Liver (tissue), 9 donors: Measurements from ENCODE around the gene MRPL51. TPM values are rescaled to one million over a fixed set of nuclear protein-coding genes. Genes with fewer than 3 reads are reported as not detected.

Source experiments
- DNase-seq: peaks from one replicate; pipeline ENCODE4 v3.0.0-alpha.2; 2017; ENCODE audit warnings: low spot score
- H3K27ac ChIP-seq, 2 donors: one replicate each; pipeline ENCODE4 v1.7.0; 2013; ENCODE audit warnings: inconsistent platforms in 2 of 2, low read length in 2 of 2, control low read depth in 1 of 2, low read depth in 1 of 2, mild to moderate bottlenecking in 1 of 2
- H3K27me3 ChIP-seq, 4 donors: one replicate each; pipeline versions ENCODE4 v1.6.1 to v1.7.0; 2013; ENCODE audit warnings: low read length in 3 of 4, inconsistent platforms in 1 of 4, mild to moderate bottlenecking in 1 of 4, moderate library complexity in 1 of 4; ENCODE audit not compliant: control insufficient read depth in 4 of 4, insufficient read depth in 4 of 4
- H3K36me3 ChIP-seq, 4 donors: one replicate each; pipeline versions ENCODE4 v1.6.1 to v1.7.0; 2013; ENCODE audit warnings: low read length in 3 of 4, mild to moderate bottlenecking in 3 of 4, low read depth in 1 of 4, moderate library complexity in 1 of 4; ENCODE audit not compliant: control insufficient read depth in 4 of 4, insufficient read depth in 3 of 4
- H3K4me1 ChIP-seq, 4 donors: one replicate each; pipeline versions ENCODE4 v1.6.1 to v1.7.0; 2013; ENCODE audit warnings: low read length in 3 of 4, mild to moderate bottlenecking in 3 of 4, moderate library complexity in 1 of 4; ENCODE audit not compliant: control insufficient read depth in 4 of 4, insufficient read depth in 4 of 4
- H3K4me3 ChIP-seq, 3 donors: one replicate each; pipeline versions ENCODE4 v1.6.1 to v1.7.0; 2013; ENCODE audit warnings: low read length in 3 of 3, control low read depth in 1 of 3, low read depth in 1 of 3, mild to moderate bottlenecking in 1 of 3
- H3K9ac ChIP-seq, 2 donors: one replicate each; pipeline ENCODE4 v1.7.0; 2013; ENCODE audit warnings: low read length in 2 of 2, mild to moderate bottlenecking in 2 of 2, moderate library complexity in 2 of 2, control low read depth in 1 of 2, low read depth in 1 of 2
- H3K9me3 ChIP-seq, 4 donors: one replicate each; pipeline versions ENCODE4 v1.6.1 to v1.7.0; 2013; ENCODE audit warnings: low read length in 3 of 4; ENCODE audit not compliant: control insufficient read depth in 4 of 4
- ATF3 ChIP-seq: IDR thresholded peaks from 2 replicates; pipeline ENCODE4 v1.6.1; 2016; ENCODE audit warnings: antibody characterized with exemption
- CTCF ChIP-seq: fragments of 150-350 bp; IDR thresholded peaks from 2 replicates; pipeline ENCODE4 v1.5.1; 2017; ENCODE audit warnings: improper control_type of control experiment, low read depth, low read length; ENCODE audit not compliant: missing input control
- EGR1 ChIP-seq, 2 donors: IDR thresholded peaks; 2 replicates each; pipeline ENCODE4 v1.6.1; 2016 to 2018; ENCODE audit warnings: antibody characterized with exemption in 2 of 2, low read depth in 2 of 2
- FOXA1 ChIP-seq: IDR thresholded peaks from 2 replicates; pipeline ENCODE4 v1.6.1; 2016; ENCODE audit warnings: antibody characterized with exemption
- FOXA2 ChIP-seq: IDR thresholded peaks from 2 replicates; pipeline ENCODE4 v1.6.1; 2016; ENCODE audit warnings: antibody characterized with exemption
- GABPA ChIP-seq, 2 donors: IDR thresholded peaks in 1 of 2; conservative IDR thresholded peaks in 1 of 2; 2 replicates each; pipeline ENCODE4 v1.6.1; 2016; ENCODE audit warnings: antibody characterized with exemption in 2 of 2, mild to moderate bottlenecking in 1 of 2, moderate library complexity in 1 of 2
- HNF4G ChIP-seq: IDR thresholded peaks from 2 replicates; pipeline ENCODE4 v1.6.1; 2016; ENCODE audit warnings: antibody characterized with exemption
- JUND ChIP-seq, 2 donors: IDR thresholded peaks; 2 replicates each; pipeline ENCODE4 v1.6.1; 2016; ENCODE audit warnings: antibody characterized with exemption in 2 of 2
- MAX ChIP-seq: IDR thresholded peaks from 2 replicates; pipeline ENCODE4 v1.6.1; 2016; ENCODE audit warnings: antibody characterized with exemption
- NR2F2 ChIP-seq: IDR thresholded peaks from 2 replicates; pipeline ENCODE4 v1.6.1; 2016; ENCODE audit warnings: antibody characterized with exemption
- RAD21 ChIP-seq, 2 donors: IDR thresholded peaks; 2 replicates each; pipeline ENCODE4 v1.6.1; 2016; ENCODE audit warnings: antibody characterized with exemption in 2 of 2, mild to moderate bottlenecking in 2 of 2
- RXRA ChIP-seq, 2 donors: IDR thresholded peaks; 2 replicates each; pipeline ENCODE4 v1.6.1; 2017 to 2018; ENCODE audit warnings: antibody characterized with exemption in 2 of 2, mild to moderate bottlenecking in 1 of 2
- TAF1 ChIP-seq: conservative IDR thresholded peaks from 2 replicates; pipeline ENCODE4 v1.6.1; 2016; ENCODE audit warnings: antibody characterized with exemption, mild to moderate bottlenecking
- YY1 ChIP-seq: IDR thresholded peaks from 2 replicates; pipeline ENCODE4 v1.6.1; 2016; ENCODE audit warnings: antibody characterized with exemption, mild to moderate bottlenecking
- ZBTB33 ChIP-seq: IDR thresholded peaks from 2 replicates; pipeline ENCODE4 v1.6.1; 2016; ENCODE audit warnings: antibody characterized with exemption
- WGBS: extraction: QIAGEN DNeasy Blood & Tissue Kit; methylation state at CpG from one replicate; pipeline ENCODE4 v1.1.7; 2013; 5-methylcytosine and 5-hydroxymethylcytosine counted together
- polyA plus RNA-seq, 2 donors: library from polyadenylated mRNA; stranded (reverse) in 1 of 2; unstranded in 1 of 2; fragments of 200-250 nt in 1 of 2; fragments of >200 nt in 1 of 2; fragmentation: Nextera tagmentation in 1 of 2; extraction: Ambion mirVana in 1 of 2; gene quantifications; one replicate each; pipeline versions ENCODE4 v1.2.1 to v1.2.3, GENCODE V29; 2013 to 2015
- total RNA-seq, 2 donors: library from RNA; depleted of rRNA; stranded (reverse); fragments of >200 nt; gene quantifications; one replicate each; pipeline ENCODE4 v1.2.3, GENCODE V29; 2014
- donor health status: healthy.
- donor health status: healthy.
- donor health status: healthy.
- donor health status: healthy.
- donor health status: healthy.

The MRPL51 gene
- total and polyA plus RNA-seq, 4 donors: 37.6 to 163 (median 48.0) TPM

- Histone ChIP-seq H3K9me3 (no peaks in the 10 kb centered on the region), H3K9ac (no peak overlapping the region), H3K36me3 (peaks cover 17 to 69% (median 54%) of the 10 kb centered on the region in 4 donors), H3K4me1 (no peaks in the 10 kb centered on the region), H3K4me3 (no peak overlapping the region), H3K27ac (no peak overlapping the region), H3K27me3 (no peaks in the 10 kb centered on the region)
- no peak for DNase-seq
- TF ChIP-seq HNF4G (no peak), CTCF (no peak), TAF1 (no peak), EGR1 (IDR thresholded peaks at IDR 0.05; ENCODE audit: low read depth in 2 of 2) (no peak), RAD21 (IDR thresholded peaks at IDR 0.05) (no peak), ATF3 (no peak), YY1 (no peak), RXRA (IDR thresholded peaks at IDR 0.05) (no peak), FOXA1 (no peak), GABPA (IDR thresholded peaks at IDR 0.05 in 1 of 2, conservative IDR thresholded peaks at IDR 0.05 in 1 of 2) (no peak), FOXA2 (no peak), NR2F2 (no peak), MAX (no peak)
- 69% methylated on average over 3 of the region's 3 CpGs for WGBS
These were observed 27.1 kb upstream of the MRPL51 start for GRCh38 chr12:6520186-6520585.

GRCh38 chr12:6508087-6508486 lies 15.0 kb upstream of the MRPL51 start:
- TF ChIP-seq JUND (IDR thresholded peaks at IDR 0.05) (no peak), CTCF (no peak), ZBTB33 (no peak), EGR1 (IDR thresholded peaks at IDR 0.05; ENCODE audit: low read depth in 2 of 2) (no peak), MAX (no peak), ATF3 (no peak)
- Histone ChIP-seq H3K36me3 (peaks cover 2 to 25% (median 12%) of the 10 kb centered on the region in 4 donors), H3K4me3 (no peak overlapping the region), H3K27ac (no peak overlapping the region), H3K27me3 (no peaks in the 10 kb centered on the region), H3K9me3 (no peaks in the 10 kb centered on the region), H3K9ac (no peak overlapping the region), H3K4me1 (no peaks in the 10 kb centered on the region)
- no peak for DNase-seq
- 85% methylated on average over 7 of the region's 7 CpGs for WGBS
